Psoas muscle (tissue), 8 donors: ENCODE results near the gene TMEFF1. TPM values are rescaled to one million over a fixed set of nuclear protein-coding genes. Genes with fewer than 3 reads are reported as not detected.
A peak's percentile ranks its signal among the peaks of the same experiment; 100 is the strongest.
"Not testable (repeated sequence)": the region's sequence is repeated elsewhere in the genome, so short reads cannot be mapped to it uniquely, and the experiment has no call there.

ENCODE experiments used
- ATAC-seq, 4 donors: fragments of 200-7000 bp; cut with Tn5 transposase; one replicate each; pipeline ENCODE4 v1.9.1; 2020; ENCODE audit warnings: moderate library complexity in 3 of 4, mild to moderate bottlenecking in 2 of 4
- DNase-seq, 2 donors: peaks; one replicate each; pipeline ENCODE4 v3.0.0-alpha.2; 2020
- H3K27ac ChIP-seq: fragments of 200-600 bp; one replicate; pipeline ENCODE4 v1.8.0; 2022
- H3K27me3 ChIP-seq, 3 donors: fragments of 200-600 bp in 1 of 3; one replicate each; pipeline versions ENCODE4 v1.6.1 to v1.8.0; 2013 to 2022; ENCODE audit warnings: low read length in 2 of 3, mild to moderate bottlenecking in 2 of 3, moderate library complexity in 1 of 3; ENCODE audit not compliant: insufficient read depth in 3 of 3
- H3K36me3 ChIP-seq, 2 donors: fragments of 200-600 bp in 1 of 2; one replicate each; pipeline versions ENCODE4 v1.6.1 to v1.8.0; 2013 to 2022; ENCODE audit warnings: low read depth in 1 of 2, mild to moderate bottlenecking in 1 of 2, moderate library complexity in 1 of 2; ENCODE audit not compliant: insufficient read depth in 1 of 2
- H3K4me1 ChIP-seq: fragments of 200-600 bp; one replicate; pipeline ENCODE4 v1.8.0; 2022
- H3K4me3 ChIP-seq: fragments of 200-600 bp; one replicate; pipeline ENCODE4 v1.8.0; 2022; ENCODE audit warnings: mild to moderate bottlenecking
- H3K9me3 ChIP-seq: fragments of 200-600 bp; one replicate; pipeline ENCODE4 v1.8.0; 2022
- CTCF ChIP-seq: fragments of 200-600 bp; IDR thresholded peaks from one replicate; pipeline ENCODE4 v1.8.0; 2022; ENCODE audit warnings: antibody characterized with exemption
- WGBS, 3 donors: extraction: QIAGEN DNeasy Blood & Tissue Kit; methylation state at CpG; one replicate each; pipeline versions ENCODE4 v1.1.6 to v1.1.7; 2013; 5-methylcytosine and 5-hydroxymethylcytosine counted together
- intact Hi-C, 2 donors: fragments of 100-400 bp; cut with DNase I; formaldehyde crosslinking; loops; one replicate each; pipeline versions ENCODE4 v1.11.0 to v1.14.2; 2022
- polyA plus RNA-seq, 3 donors: library from polyadenylated mRNA; stranded (reverse); fragments of 200-250 nt; gene quantifications; one replicate each; pipeline ENCODE4 v1.2.3, GENCODE V29; 2013
- total RNA-seq, 4 donors: library from RNA; stranded (reverse); fragmentation: NEBNext Ultra II Directional in 2 of 4; extraction: Animal tissue kit (Norgen Biotek cat#: 25700) in 2 of 4; gene quantifications; one replicate each; pipeline versions ENCODE4 v1.2.1 to v1.2.4, GENCODE V29; 2021 to 2023
- donor health status: healthy with polysubstance abuse.
- donor health status: DM: no; HTN: no; CAD: no; lungs with moderate emphysema.
- donor health status: Bipolar disorder and iron deficiency.
- donor health status: healthy.
- donor health status: DM: yes; HTN: yes; CAD: no.
- donor health status: DM: no; HTN: no; CAD: no.
- donor health status: DM: no; HTN: no; CAD: no.
- donor health status: DM: yes; HTN: yes; CAD: no.

TMEFF1 gene
- total and polyA plus RNA-seq, 7 donors: 0.07 to 0.56 (median 0.29) TPM; not detected in 2

GRCh38 chr9:100492952-100493351 lies 20.0 kb downstream of the TMEFF1 start:
- no peak overlapping the region for H3K27ac ChIP-seq
- DNase-seq: peak in 1 of 2 donors; percentile 44
- peak; percentile 31 for TF ChIP-seq CTCF
- intact Hi-C loops: no loop called here
- peaks cover 5% of the 10 kb centered on the region for H3K4me1 ChIP-seq
- peak; percentile 69 to 94 (median 90) for ATAC-seq
- no peaks in the 10 kb centered on the region for H3K27me3 ChIP-seq
- H3K9me3 ChIP-seq: no peaks in the 10 kb centered on the region
- no peak overlapping the region for H3K4me3 ChIP-seq
- H3K36me3 ChIP-seq: no peaks in the 10 kb centered on the region
- 76 to 83% (median 79%) methylated on average over 2 of the region's 2 CpGs for WGBS, 3 donors

- Histone ChIP-seq H3K4me3 (no peak overlapping the region), H3K27me3 (no peaks in the 10 kb centered on the region), H3K9me3 (no peaks in the 10 kb centered on the region), H3K36me3 (no peaks in the 10 kb centered on the region), H3K27ac (no peak overlapping the region), H3K4me1 (no peaks in the 10 kb centered on the region)
- no peak for TF ChIP-seq CTCF
- intact Hi-C loops: no loop called here
- 94 to 96% (median 94%) methylated on average over 5 of the region's 5 CpGs for WGBS, 3 donors
- ATAC-seq (no peak), DNase-seq (no peak)
Observed at GRCh38 chr9:100498592-100498991, 25.6 kb downstream of the TMEFF1 start.

- TF ChIP-seq CTCF: no peak
- 91 to 92% (median 92%) methylated on average over 4 of the region's 4 CpGs for WGBS, 3 donors
- H3K27ac ChIP-seq: no peak overlapping the region
- DNase-seq (no peak), ATAC-seq (no peak)
- no peaks in the 10 kb centered on the region for H3K27me3 ChIP-seq
- H3K36me3 ChIP-seq: no peaks in the 10 kb centered on the region
- H3K4me1 ChIP-seq: no peaks in the 10 kb centered on the region
- no peak overlapping the region for H3K4me3 ChIP-seq
- no peaks in the 10 kb centered on the region for H3K9me3 ChIP-seq
- intact Hi-C loops: no loop called here
Observed at GRCh38 chr9:100499460-100499859, 26.5 kb downstream of the TMEFF1 start.

- 23 to 51% (median 46%) methylated on average over 2 of the region's 2 CpGs for WGBS, 3 donors
- H3K4me1 ChIP-seq: no peaks in the 10 kb centered on the region
- no peak overlapping the region for H3K27ac ChIP-seq
- H3K36me3 ChIP-seq: no peaks in the 10 kb centered on the region
- ATAC-seq (no peak), DNase-seq (no peak)
- no peaks in the 10 kb centered on the region for H3K27me3 ChIP-seq
- intact Hi-C loops: no loop called here
- no peaks in the 10 kb centered on the region for H3K9me3 ChIP-seq
- no peak overlapping the region for H3K4me3 ChIP-seq
- TF ChIP-seq CTCF: no peak
Observed at GRCh38 chr9:100499866-100500265, 26.9 kb downstream of the TMEFF1 start.

GRCh38 chr9:100505564-100506159 lies 32.7 kb downstream of the TMEFF1 start:
- intact Hi-C loops: loop anchor here (2.0 to 5.0 kb wide), 2 partner anchors 89 to 92 kb away; no protein-coding TSS in a partner anchor
- Histone ChIP-seq H3K9me3 (no peaks in the 10 kb centered on the region), H3K27me3 (no peaks in the 10 kb centered on the region), H3K36me3 (no peaks in the 10 kb centered on the region), H3K4me3 (no peak overlapping the region), H3K27ac (no peak overlapping the region), H3K4me1 (peaks cover 3% of the 10 kb centered on the region)
- ATAC-seq (peak; percentile 36 to 85 (median 64)), DNase-seq (peak; percentile 45 to 80)
- 37 to 42% (median 38%) methylated on average over 4 of the region's 4 CpGs for WGBS, 3 donors
- peak; percentile 71 for TF ChIP-seq CTCF

GRCh38 chr9:100507350-100507749 lies 34.4 kb downstream of the TMEFF1 start:
- not testable (repeated sequence) for H3K27ac ChIP-seq, H3K4me1 ChIP-seq, H3K4me3 ChIP-seq, H3K9me3 ChIP-seq, DNase-seq, H3K36me3 ChIP-seq, ATAC-seq, H3K27me3 ChIP-seq
- intact Hi-C loops: loop anchor here in 1 of 2 donors (5.0 kb wide), 1 partner anchor 90 kb away; no protein-coding TSS in a partner anchor
